Measurements from ENCODE around the gene CLBA1.
"Not testable (repeated sequence)": the region's sequence is repeated elsewhere in the genome, so short reads cannot be mapped to it uniquely, and the experiment has no call there.

Gene CLBA1

GRCh38 chr14:104947881-104948735, 37.5 kb upstream of the CLBA1 start:
- not testable (repeated sequence) for DNase-seq

GRCh38 chr14:104948736-104949031, 36.9 kb upstream of the CLBA1 start:
- no peak for DNase-seq

GRCh38 chr14:104949406-104949955, 36.1 kb upstream of the CLBA1 start:
- not testable (repeated sequence) for DNase-seq

GRCh38 chr14:104950021-104950420, 35.6 kb upstream of the CLBA1 start:
- no peak for DNase-seq

GRCh38 chr14:104950701-104951100, 34.9 kb upstream of the CLBA1 start:
- DNase-seq = not testable (repeated sequence)

- DNase-seq = not testable (repeated sequence)
These were observed 33.5 kb upstream of the CLBA1 start for GRCh38 chr14:104951863-104952657.

GRCh38 chr14:104953097-104953496, 32.5 kb upstream of the CLBA1 start:
- DNase-seq = no peak

- no peak for DNase-seq
These were observed 31.5 kb upstream of the CLBA1 start for GRCh38 chr14:104953896-104954656.

- DNase-seq = no peak
These were observed 30.7 kb upstream of the CLBA1 start for GRCh38 chr14:104954746-104955395.

GRCh38 chr14:104955396-104955770, 30.2 kb upstream of the CLBA1 start:
- no peak for DNase-seq

- no peak for DNase-seq
These were observed 29.2 kb upstream of the CLBA1 start for GRCh38 chr14:104956290-104956890.

GRCh38 chr14:104957146-104958113, 28.2 kb upstream of the CLBA1 start:
- no peak for DNase-seq

GRCh38 chr14:104964546-104964945, 21.0 kb upstream of the CLBA1 start:
- DNase-seq = no peak

GRCh38 chr14:104965561-104966231, 19.9 kb upstream of the CLBA1 start:
- DNase-seq = no peak

- DNase-seq = no peak
These were observed 19.2 kb upstream of the CLBA1 start for GRCh38 chr14:104966261-104966865.

GRCh38 chr14:104966981-104967385, 18.6 kb upstream of the CLBA1 start:
- no peak for DNase-seq

- no peak for DNase-seq
These were observed 18.0 kb upstream of the CLBA1 start for GRCh38 chr14:104967386-104968152.

GRCh38 chr14:104968153-104968527, 17.4 kb upstream of the CLBA1 start:
- DNase-seq = no peak
